Right atrium auricular region (tissue), 2 donors: Measurements from ENCODE around the gene KATNB1. TPM values are rescaled to one million over a fixed set of nuclear protein-coding genes. Genes with fewer than 3 reads are reported as not detected.

ENCODE experiments used
- DNase-seq: peaks from one replicate; pipeline ENCODE4 v3.0.0-alpha.2; 2019; ENCODE audit warnings: low spot score
- H3K27ac ChIP-seq, 2 donors: fragments of 200-600 bp; sonication (generic); 1 replicate in 1 of 2; 2 replicates in 1 of 2; pipeline ENCODE4 v1.5.1; 2016 to 2019
- H3K27me3 ChIP-seq, 2 donors: fragments of 200-600 bp; sonication (generic); one replicate each; pipeline versions ENCODE4 v1.5.1 to v1.6.0; 2017 to 2019
- H3K36me3 ChIP-seq: fragments of 200-600 bp; sonication (generic); one replicate; pipeline ENCODE4 v1.5.1; 2016
- H3K4me1 ChIP-seq, 2 donors: fragments of 200-600 bp; sonication (generic); one replicate each; pipeline versions ENCODE4 v1.5.1 to v1.6.0; 2017 to 2019
- H3K4me3 ChIP-seq, 2 donors: fragments of 200-600 bp; sonication (generic); 1 replicate in 1 of 2; 2 replicates in 1 of 2; pipeline ENCODE4 v1.5.1; 2017 to 2019; ENCODE audit warnings: mild to moderate bottlenecking in 1 of 2, moderate library complexity in 1 of 2
- H3K9me3 ChIP-seq, 2 donors: fragments of 200-600 bp; sonication (generic); one replicate each; pipeline ENCODE4 v1.5.1; 2019
- CTCF ChIP-seq, 2 donors: fragments of 200-600 bp; sonication (generic); IDR thresholded peaks; one replicate each; pipeline ENCODE4 v1.5.1; 2019; ENCODE audit warnings: antibody characterized with exemption in 2 of 2
- total RNA-seq, 2 donors: library from RNA; depleted of rRNA; stranded (reverse); fragments of >200 nt; gene quantifications; one replicate each; pipeline ENCODE4 v1.1.0, GENCODE V29; 2016

Gene KATNB1
- total RNA-seq, 2 donors from 2014 or later = 11.7 TPM

GRCh38 chr16:57797526-57798266 is 62.1 kb downstream of the KATNB1 start:
- H3K4me1 ChIP-seq = peaks cover 0 to 39% of the 10 kb centered on the region in 2 donors

GRCh38 chr16:57798267-57798810 is 62.8 kb downstream of the KATNB1 start:
- H3K36me3 ChIP-seq = peaks cover 32% of the 10 kb centered on the region
- H3K27ac ChIP-seq = peak overlapping the region; percentile 47 to 52
- H3K9me3 ChIP-seq = no peaks in the 10 kb centered on the region
- no peak for TF ChIP-seq CTCF (IDR thresholded peaks at IDR 0.05)
- peak overlapping the region in 1 of 2 donors; percentile 9 for H3K4me3 ChIP-seq
- H3K4me1 ChIP-seq = peaks cover 0 to 46% of the 10 kb centered on the region in 2 donors
- no peaks in the 10 kb centered on the region for H3K27me3 ChIP-seq
- DNase-seq = no peak

More at GRCh38 chr16:57797526-57798266, 62.1 kb downstream of the KATNB1 start:
- H3K27ac ChIP-seq = peak overlapping the region; percentile 47 to 52
- H3K36me3 ChIP-seq = peaks cover 36% of the 10 kb centered on the region
- no peak for DNase-seq
- no peaks in the 10 kb centered on the region for H3K9me3 ChIP-seq
- TF ChIP-seq CTCF (IDR thresholded peaks at IDR 0.05) = no peak
- peak overlapping the region in 1 of 2 donors; percentile 9 for H3K4me3 ChIP-seq
- H3K27me3 ChIP-seq = no peaks in the 10 kb centered on the region

GRCh38 chr16:57798953-57799599 is 63.5 kb downstream of the KATNB1 start:
- TF ChIP-seq CTCF (IDR thresholded peaks at IDR 0.05) = no peak
- DNase-seq = no peak
- H3K36me3 ChIP-seq = peaks cover 24% of the 10 kb centered on the region
- no peak overlapping the region for H3K27ac ChIP-seq
- peaks cover 0 to 53% of the 10 kb centered on the region in 2 donors for H3K4me1 ChIP-seq
- H3K9me3 ChIP-seq = no peaks in the 10 kb centered on the region
- no peaks in the 10 kb centered on the region for H3K27me3 ChIP-seq
- H3K4me3 ChIP-seq = no peak overlapping the region

- no peak for DNase-seq
- Histone ChIP-seq H3K9me3 (no peaks in the 10 kb centered on the region), H3K27me3 (no peaks in the 10 kb centered on the region), H3K4me1 (peaks cover 0 to 58% of the 10 kb centered on the region in 2 donors), H3K36me3 (peaks cover 20% of the 10 kb centered on the region), H3K27ac (peak overlapping the region; percentile 89 to 96), H3K4me3 (no peak overlapping the region)
- no peak for TF ChIP-seq CTCF (IDR thresholded peaks at IDR 0.05)
Observed at GRCh38 chr16:57799600-57800199, 64.1 kb downstream of the KATNB1 start.

- H3K4me1 ChIP-seq = peaks cover 0 to 57% of the 10 kb centered on the region in 2 donors
- TF ChIP-seq CTCF (IDR thresholded peaks at IDR 0.05) = no peak
- no peak for DNase-seq
- H3K4me3 ChIP-seq = peak overlapping the region in 1 of 2 donors; percentile 67
- no peaks in the 10 kb centered on the region for H3K27me3 ChIP-seq
- H3K36me3 ChIP-seq = peaks cover 17% of the 10 kb centered on the region
- peak overlapping the region; percentile 89 to 96 for H3K27ac ChIP-seq
- H3K9me3 ChIP-seq = no peaks in the 10 kb centered on the region
Observed at GRCh38 chr16:57800200-57801097, 64.9 kb downstream of the KATNB1 start.
